Mesendoderm (in vitro differentiated cells): ENCODE measurements around the gene DENND4C.
"Not testable (repeated sequence)": the region's sequence is repeated elsewhere in the genome, so short reads cannot be mapped to it uniquely, and the experiment has no call there.

ENCODE experiments used
- DNase-seq: peaks from one replicate; pipeline ENCODE4 v3.0.0; 2013
- H2AK5ac ChIP-seq: 2 replicates; pipeline ENCODE4 v1.6.1; 2013; ENCODE audit warnings: low read length, inconsistent platforms
- H2BK120ac ChIP-seq: 2 replicates; pipeline ENCODE4 v1.6.1; 2013; ENCODE audit warnings: low read depth, mild to moderate bottlenecking, low read length, moderate library complexity, mixed read lengths
- H2BK15ac ChIP-seq: replicated peaks from 2 replicates; pipeline ENCODE4 v1.6.1; 2013; ENCODE audit warnings: low read depth, mild to moderate bottlenecking, moderate library complexity
- H2BK5ac ChIP-seq: 2 replicates; pipeline ENCODE4 v1.6.1; 2013; ENCODE audit warnings: low read length, inconsistent platforms
- H3K18ac ChIP-seq: 2 replicates; pipeline ENCODE4 v1.6.1; 2013; ENCODE audit warnings: mild to moderate bottlenecking, low read length, mixed read lengths
- H3K23ac ChIP-seq: one replicate; pipeline ENCODE4 v1.6.1; 2013; ENCODE audit warnings: low read length
- H3K27ac ChIP-seq: 2 replicates; pipeline ENCODE4 v1.5.1; 2013; ENCODE audit warnings: low read depth, mild to moderate bottlenecking, inconsistent platforms, low read length, moderate library complexity
- H3K27me3 ChIP-seq: 2 replicates; pipeline ENCODE4 v1.6.1; 2013; ENCODE audit warnings: low read length, control low read depth, mild to moderate bottlenecking, inconsistent platforms; ENCODE audit not compliant: insufficient read depth, poor library complexity
- H3K36me3 ChIP-seq: 2 replicates; pipeline ENCODE4 v1.6.1; 2013; ENCODE audit warnings: low read length, inconsistent platforms; ENCODE audit not compliant: control insufficient read depth, insufficient read depth
- H3K4ac ChIP-seq: one replicate; pipeline ENCODE4 v1.6.1; 2013; ENCODE audit warnings: low read depth, mild to moderate bottlenecking, low read length, moderate library complexity
- H3K4me1 ChIP-seq: 2 replicates; pipeline ENCODE4 v1.6.1; 2013; ENCODE audit warnings: low read depth, low read length, inconsistent platforms; ENCODE audit not compliant: control insufficient read depth
- H3K4me2 ChIP-seq: 2 replicates; pipeline ENCODE4 v1.6.1; 2013; ENCODE audit warnings: low read length
- H3K4me3 ChIP-seq: 2 replicates; pipeline ENCODE4 v1.5.1; 2013; ENCODE audit warnings: mild to moderate bottlenecking, low read length
- H3K56ac ChIP-seq: one replicate; pipeline ENCODE4 v1.6.1; 2013; ENCODE audit warnings: low read length
- H3K79me1 ChIP-seq: 2 replicates; pipeline ENCODE4 v1.6.1; 2013; ENCODE audit warnings: low read length, inconsistent platforms
- H3K79me2 ChIP-seq: 2 replicates; pipeline ENCODE4 v1.6.1; 2013; ENCODE audit warnings: mild to moderate bottlenecking, low read length; ENCODE audit not compliant: control insufficient read depth, insufficient read depth
- H3K9ac ChIP-seq: 2 replicates; pipeline ENCODE4 v1.6.1; 2013; ENCODE audit warnings: low read length, inconsistent platforms
- H4K5ac ChIP-seq: one replicate; pipeline ENCODE4 v1.6.1; 2013; ENCODE audit warnings: low read length
- H4K8ac ChIP-seq: one replicate; pipeline ENCODE4 v1.6.1; 2013; ENCODE audit warnings: low read depth, mild to moderate bottlenecking, control low read depth, low read length, moderate library complexity
- WGBS: extraction: QIAGEN DNeasy Blood & Tissue Kit; methylation state at CpG from one replicate; pipeline ENCODE4 v1.1.7; 2013; ENCODE audit warnings: low lambda C conversion rate, missing lambda C conversion rate; ENCODE audit not compliant: insufficient coverage; ENCODE audit errors: extremely low coverage; 5-methylcytosine and 5-hydroxymethylcytosine counted together

The DENND4C gene

GRCh38 chr9:19186232-19186631 is 44.3 kb upstream of the DENND4C start:
- H3K4ac ChIP-seq, result no peak overlapping the region
- no peak overlapping the region for H3K4me3 ChIP-seq
- no peak overlapping the region for H3K9ac ChIP-seq
- H3K36me3 ChIP-seq, result no peaks in the 10 kb centered on the region
- DNase-seq, result no peak
- no peak overlapping the region for H2BK5ac ChIP-seq
- no peak overlapping the region for H3K27ac ChIP-seq
- no CpG with 5 or more reads among the region's 2 CpGs for WGBS
- no peak overlapping the region for H4K8ac ChIP-seq
- no peak overlapping the region for H3K23ac ChIP-seq
- H2BK120ac ChIP-seq, result no peak overlapping the region
- H2AK5ac ChIP-seq, result no peak overlapping the region
- no peaks in the 10 kb centered on the region for H3K4me1 ChIP-seq
- no peak overlapping the region for H3K4me2 ChIP-seq
- H3K79me2 ChIP-seq, result no peaks in the 10 kb centered on the region
- H3K18ac ChIP-seq, result no peak overlapping the region
- H3K79me1 ChIP-seq, result no peaks in the 10 kb centered on the region
- no peak overlapping the region for H3K56ac ChIP-seq
- no peak overlapping the region for H4K5ac ChIP-seq
- H2BK15ac ChIP-seq, result no peak overlapping the region
- no peaks in the 10 kb centered on the region for H3K27me3 ChIP-seq

DNA sequence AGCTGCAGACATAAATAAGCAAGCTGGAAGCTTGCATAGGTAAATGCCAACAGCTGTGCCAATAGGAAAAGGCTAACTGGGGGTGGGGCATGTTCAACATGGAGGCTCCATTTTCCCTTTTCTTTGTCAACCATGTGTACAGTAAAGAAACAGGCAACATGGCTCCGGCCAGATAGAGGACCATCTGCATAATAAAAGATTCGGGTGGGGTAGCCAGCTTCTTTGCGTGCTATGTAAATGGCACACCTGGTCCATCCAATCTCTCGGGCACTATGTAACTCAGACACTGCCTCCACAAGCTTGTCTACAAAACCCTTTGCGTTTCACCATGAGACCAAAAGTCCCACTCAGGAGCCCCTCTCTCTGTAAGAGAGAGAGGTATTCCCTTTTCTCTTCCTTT is 41.7 kb upstream of the DENND4C start:
- Histone ChIP-seq H2AK5ac (no peak overlapping the region), H3K4me1 (no peaks in the 10 kb centered on the region), H3K9ac (no peak overlapping the region), H3K36me3 (no peaks in the 10 kb centered on the region), H4K5ac (no peak overlapping the region), H2BK5ac (no peak overlapping the region), H3K18ac (no peak overlapping the region), H3K4ac (no peak overlapping the region), H3K79me1 (no peaks in the 10 kb centered on the region), H3K23ac (no peak overlapping the region), H2BK120ac (no peak overlapping the region), H2BK15ac (no peak overlapping the region), H3K27me3 (no peaks in the 10 kb centered on the region), H4K8ac (no peak overlapping the region), H3K79me2 (no peaks in the 10 kb centered on the region), H3K27ac (no peak overlapping the region), H3K4me3 (no peak overlapping the region), H3K4me2 (no peak overlapping the region), H3K56ac (no peak overlapping the region)
- no peak for DNase-seq
- no CpG with 5 or more reads among the region's 5 CpGs for WGBS

DNA sequence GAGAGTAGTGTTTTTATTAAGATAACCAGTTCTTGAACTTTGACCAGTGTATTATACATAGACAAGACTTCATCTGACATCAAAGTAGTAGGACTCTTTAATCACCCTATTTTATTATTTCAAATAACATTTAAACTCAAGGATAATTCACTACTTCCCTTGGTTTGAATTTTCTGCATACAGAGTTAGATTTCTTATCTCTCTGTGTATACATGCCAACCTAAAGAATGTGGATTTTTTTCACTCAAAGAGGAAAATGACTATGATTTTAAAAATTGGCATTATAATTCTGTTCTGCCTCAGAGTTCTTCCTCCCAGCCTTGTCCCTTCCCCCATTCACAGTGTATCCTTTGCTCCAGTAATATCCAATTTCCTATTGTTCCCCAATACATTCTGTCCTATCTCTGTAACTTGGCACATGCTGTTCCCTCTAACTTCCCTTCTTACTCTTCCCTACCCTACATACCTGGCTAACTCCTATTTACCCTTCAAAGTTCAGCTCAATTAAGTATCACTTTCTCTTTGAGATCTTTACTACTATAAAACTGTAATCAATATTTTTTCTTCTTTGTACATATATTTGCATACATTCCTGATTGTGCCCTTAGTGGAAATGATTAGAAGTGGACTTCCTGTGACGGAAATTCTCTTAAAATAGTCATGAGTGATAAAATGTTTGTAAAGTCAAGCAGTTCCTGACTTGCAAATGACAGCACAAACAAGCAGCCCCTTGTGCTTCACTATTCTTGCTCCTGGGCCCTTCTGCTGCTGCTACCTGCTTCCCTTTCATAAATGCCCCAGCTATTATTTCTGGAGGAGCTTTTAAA is 38.1 kb upstream of the DENND4C start:
- no CpG with 5 or more reads among the region's 1 CpG for WGBS
- no peak for DNase-seq

DNA sequence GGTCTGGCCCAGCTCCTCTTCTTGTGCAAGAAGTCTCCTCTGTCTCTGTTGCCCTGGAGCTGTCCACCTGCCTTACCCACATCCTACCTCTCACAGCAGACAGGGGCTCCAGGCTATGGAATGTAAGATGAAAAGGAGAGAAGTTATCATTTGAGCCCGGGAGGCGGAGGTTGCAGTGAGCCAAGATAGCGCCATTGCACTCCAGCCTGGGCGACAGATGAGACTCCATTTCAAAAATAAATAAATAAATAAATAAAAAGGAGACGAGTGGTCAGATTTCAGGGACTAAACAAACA is 37.5 kb upstream of the DENND4C start:
- Histone ChIP-seq H4K5ac (no peak overlapping the region), H3K4me3 (no peak overlapping the region), H3K23ac (no peak overlapping the region), H3K36me3 (no peaks in the 10 kb centered on the region), H2BK5ac (no peak overlapping the region), H2BK120ac (no peak overlapping the region), H3K4me1 (no peaks in the 10 kb centered on the region), H2BK15ac (no peak overlapping the region), H4K8ac (no peak overlapping the region), H3K79me2 (no peaks in the 10 kb centered on the region), H3K27ac (no peak overlapping the region), H3K9ac (no peak overlapping the region), H2AK5ac (no peak overlapping the region), H3K56ac (no peak overlapping the region), H3K27me3 (no peaks in the 10 kb centered on the region), H3K4me2 (no peak overlapping the region), H3K18ac (no peak overlapping the region), H3K79me1 (no peaks in the 10 kb centered on the region), H3K4ac (no peak overlapping the region)
- WGBS, result no CpG with 5 or more reads among the region's 5 CpGs
- no peak for DNase-seq

More for the DNA sequence above, 38.1 kb upstream of the DENND4C start:
- no peaks in the 10 kb centered on the region for H3K79me2 ChIP-seq
- no peak overlapping the region for H2AK5ac ChIP-seq
- no peak overlapping the region for H3K4ac ChIP-seq
- no peak overlapping the region for H4K5ac ChIP-seq
- no peak overlapping the region for H3K56ac ChIP-seq
- H3K4me3 ChIP-seq, result no peak overlapping the region
- H3K4me1 ChIP-seq, result no peaks in the 10 kb centered on the region
- H2BK5ac ChIP-seq, result no peak overlapping the region
- H3K4me2 ChIP-seq, result no peak overlapping the region
- no peak overlapping the region for H3K9ac ChIP-seq
- no peak overlapping the region for H3K18ac ChIP-seq
- H3K79me1 ChIP-seq, result no peaks in the 10 kb centered on the region
- no peaks in the 10 kb centered on the region for H3K27me3 ChIP-seq
- H2BK15ac ChIP-seq, result no peak overlapping the region
- no peak overlapping the region for H3K23ac ChIP-seq
- no peak overlapping the region for H4K8ac ChIP-seq
- H3K36me3 ChIP-seq, result no peaks in the 10 kb centered on the region
- no peak overlapping the region for H3K27ac ChIP-seq
- no peak overlapping the region for H2BK120ac ChIP-seq

DNA sequence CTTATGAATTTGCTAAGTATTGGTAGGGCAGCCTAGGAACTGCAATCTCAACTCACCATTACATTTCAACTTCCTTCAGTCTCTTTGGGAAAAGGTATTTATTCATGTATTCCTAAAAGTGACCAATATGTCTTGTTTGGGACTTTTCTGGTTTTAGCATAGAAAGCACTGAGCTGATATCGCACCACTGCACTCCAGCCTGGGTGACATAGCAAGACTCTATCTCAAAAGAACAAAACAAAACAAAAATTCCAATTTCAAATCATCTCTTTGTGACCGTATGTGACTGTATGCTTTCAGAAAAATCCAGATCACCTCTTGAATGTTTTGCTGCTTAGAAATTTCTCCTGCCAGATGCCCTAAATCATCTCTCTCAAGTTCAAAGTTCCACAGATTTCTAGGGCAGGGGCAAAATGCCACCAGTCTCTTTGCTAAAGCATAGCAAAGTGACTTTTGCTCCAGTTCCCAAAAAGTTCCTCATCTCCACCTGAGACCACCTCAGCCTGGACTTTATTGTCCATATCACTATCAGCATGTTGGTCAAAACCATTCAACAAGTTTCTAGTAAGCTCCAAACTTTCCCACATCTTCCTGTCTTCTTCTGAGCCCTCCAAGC is 37.0 kb upstream of the DENND4C start:
- H3K36me3 ChIP-seq, H3K4me3 ChIP-seq, H3K4me1 ChIP-seq, H3K9ac ChIP-seq, H3K23ac ChIP-seq, H3K79me2 ChIP-seq, H3K4ac ChIP-seq, H2BK5ac ChIP-seq, H3K27ac ChIP-seq, H3K56ac ChIP-seq, H3K79me1 ChIP-seq, H2AK5ac ChIP-seq, H2BK120ac ChIP-seq, H4K5ac ChIP-seq, DNase-seq, H4K8ac ChIP-seq, H3K18ac ChIP-seq, H2BK15ac ChIP-seq, H3K27me3 ChIP-seq, H3K4me2 ChIP-seq: not testable (repeated sequence)
- WGBS, result no CpG with 5 or more reads among the region's 2 CpGs

GRCh38 chr9:19198406-19198805 is 32.1 kb upstream of the DENND4C start:
- Histone ChIP-seq H2BK5ac (no peak overlapping the region), H4K5ac (no peak overlapping the region)
- no CpG with 5 or more reads among the region's 1 CpG for WGBS

More at GRCh38 chr9:19198406-19198805, 32.1 kb upstream of the DENND4C start:
- Histone ChIP-seq H3K23ac (no peak overlapping the region), H3K4ac (no peak overlapping the region), H3K56ac (no peak overlapping the region), H3K27me3 (no peaks in the 10 kb centered on the region), H4K8ac (no peak overlapping the region), H2BK15ac (no peak overlapping the region), H3K9ac (no peak overlapping the region), H3K4me2 (no peak overlapping the region), H3K4me1 (peaks cover 5% of the 10 kb centered on the region), H3K79me1 (no peaks in the 10 kb centered on the region), H2AK5ac (no peak overlapping the region), H3K79me2 (no peaks in the 10 kb centered on the region), H3K4me3 (no peak overlapping the region), H3K27ac (no peak overlapping the region), H3K36me3 (no peaks in the 10 kb centered on the region), H3K18ac (no peak overlapping the region), H2BK120ac (no peak overlapping the region)
- no peak for DNase-seq
